Upper lobe of left lung (tissue), 6 donors: ENCODE measurements around the gene MAPK8IP3. TPM values are rescaled to one million over a fixed set of nuclear protein-coding genes. Genes with fewer than 3 reads are reported as not detected.

Experiments used
- ATAC-seq, 2 donors: fragments of 200-7000 bp; cut with Tn5 transposase; one replicate each; pipeline ENCODE4 v1.9.1; 2022; ENCODE audit warnings: mild to moderate bottlenecking in 2 of 2, moderate library complexity in 2 of 2; ENCODE audit not compliant: low FRiP score in 2 of 2
- DNase-seq, 2 donors: peaks; one replicate each; pipeline ENCODE4 v3.0.0-alpha.2; 2019 to 2020
- H3K27ac ChIP-seq, 4 donors: fragments of 200-600 bp; sonication (generic); one replicate each; pipeline ENCODE4 v1.5.1; 2016 to 2019
- H3K27me3 ChIP-seq, 4 donors: fragments of 200-600 bp; sonication (generic); one replicate each; pipeline ENCODE4 v1.5.1; 2017 to 2019
- H3K36me3 ChIP-seq, 4 donors: fragments of 200-600 bp; sonication (generic); one replicate each; pipeline ENCODE4 v1.5.1; 2016 to 2019
- H3K4me1 ChIP-seq, 4 donors: fragments of 200-600 bp; sonication (generic); one replicate each; pipeline ENCODE4 v1.5.1; 2018 to 2019
- H3K4me3 ChIP-seq, 4 donors: fragments of 200-600 bp; sonication (generic); one replicate each; pipeline ENCODE4 v1.5.1; 2017 to 2019; ENCODE audit warnings: mild to moderate bottlenecking in 2 of 4, moderate library complexity in 1 of 4
- H3K9me3 ChIP-seq, 4 donors: fragments of 200-600 bp; sonication (generic); one replicate each; pipeline ENCODE4 v1.5.1; 2018 to 2019
- EP300 ChIP-seq, 4 donors: sonication (generic); formaldehyde crosslinking; IDR thresholded peaks; one replicate each; pipeline ENCODE4 v1.5.1; 2017; ENCODE audit warnings: antibody characterized with exemption in 4 of 4, control low read depth in 2 of 4
- POLR2A ChIP-seq, 4 donors: fragments of 450-650 bp; IDR thresholded peaks; one replicate each; pipeline ENCODE4 v1.5.1; 2016 to 2017; ENCODE audit warnings: antibody characterized with exemption in 4 of 4, mild to moderate bottlenecking in 2 of 4
- POLR2AphosphoS5 ChIP-seq, 2 donors: sonication (generic); formaldehyde crosslinking; IDR thresholded peaks; one replicate each; pipeline ENCODE4 v1.5.1; 2017; ENCODE audit warnings: antibody characterized with exemption in 2 of 2
- WGBS, 2 donors: methylation state at CpG; one replicate each; pipeline ENCODE4 v1.1.5; 2017 to 2018; 5-methylcytosine and 5-hydroxymethylcytosine counted together
- total RNA-seq, 6 donors: library from RNA; depleted of rRNA in 4 of 6; stranded (reverse); fragments of >200 nt in 4 of 6; gene quantifications; one replicate each; pipeline versions ENCODE4 v1.1.0 to v1.2.1, GENCODE V29; 2016 to 2021
- TF ChIP-seq, protein P1 (sequence below), 6 experiments: fragments of 450-650 bp in 4 of 6; fragments of 200-600 bp in 2 of 6; sonication (generic) in 2 of 6; IDR thresholded peaks; one replicate each; pipeline ENCODE4 v1.5.1; 2016 to 2019; ENCODE audit warnings: antibody characterized with exemption in 6 of 6
- donor health status: DM: no; HTN: no; CAD: no; lungs with moderate emphysema.
- donor health status: DM: no; HTN: yes; CAD: no; lungs with severe emphysema.

MAPK8IP3 gene
- total RNA-seq, 6 donors from 2014 or later = 46.4 to 505 (median 71.9) TPM

GRCh38 chr16:1787322-1788094 lies 81.5 kb downstream of the MAPK8IP3 start:
- no peaks in the 10 kb centered on the region for H3K9me3 ChIP-seq
- 97 to 98% methylated on average over 11 to 41 of the region's 44 CpGs for WGBS, 2 donors
- DNase-seq (peak in 1 of 2 donors; percentile 72), ATAC-seq (no peak)
- peaks cover 3 to 71% (median 43%) of the 10 kb centered on the region in 4 donors for H3K36me3 ChIP-seq
- no peak overlapping the region for H3K4me3 ChIP-seq
- no peak for TF ChIP-seq POLR2A (IDR thresholded peaks at IDR 0.05)
- no peak for TF ChIP-seq EP300 (IDR thresholded peaks at IDR 0.05)
- TF ChIP-seq, protein P1, sequence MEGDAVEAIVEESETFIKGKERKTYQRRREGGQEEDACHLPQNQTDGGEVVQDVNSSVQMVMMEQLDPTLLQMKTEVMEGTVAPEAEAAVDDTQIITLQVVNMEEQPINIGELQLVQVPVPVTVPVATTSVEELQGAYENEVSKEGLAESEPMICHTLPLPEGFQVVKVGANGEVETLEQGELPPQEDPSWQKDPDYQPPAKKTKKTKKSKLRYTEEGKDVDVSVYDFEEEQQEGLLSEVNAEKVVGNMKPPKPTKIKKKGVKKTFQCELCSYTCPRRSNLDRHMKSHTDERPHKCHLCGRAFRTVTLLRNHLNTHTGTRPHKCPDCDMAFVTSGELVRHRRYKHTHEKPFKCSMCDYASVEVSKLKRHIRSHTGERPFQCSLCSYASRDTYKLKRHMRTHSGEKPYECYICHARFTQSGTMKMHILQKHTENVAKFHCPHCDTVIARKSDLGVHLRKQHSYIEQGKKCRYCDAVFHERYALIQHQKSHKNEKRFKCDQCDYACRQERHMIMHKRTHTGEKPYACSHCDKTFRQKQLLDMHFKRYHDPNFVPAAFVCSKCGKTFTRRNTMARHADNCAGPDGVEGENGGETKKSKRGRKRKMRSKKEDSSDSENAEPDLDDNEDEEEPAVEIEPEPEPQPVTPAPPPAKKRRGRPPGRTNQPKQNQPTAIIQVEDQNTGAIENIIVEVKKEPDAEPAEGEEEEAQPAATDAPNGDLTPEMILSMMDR (IDR thresholded peaks at IDR 0.05) = no peak
- no peak for TF ChIP-seq POLR2AphosphoS5 (IDR thresholded peaks at IDR 0.05)
- peaks cover 11 to 27% (median 11%) of the 10 kb centered on the region in 4 donors for H3K4me1 ChIP-seq
- no peaks in the 10 kb centered on the region for H3K27me3 ChIP-seq
- H3K27ac ChIP-seq = no peak overlapping the region

DNA sequence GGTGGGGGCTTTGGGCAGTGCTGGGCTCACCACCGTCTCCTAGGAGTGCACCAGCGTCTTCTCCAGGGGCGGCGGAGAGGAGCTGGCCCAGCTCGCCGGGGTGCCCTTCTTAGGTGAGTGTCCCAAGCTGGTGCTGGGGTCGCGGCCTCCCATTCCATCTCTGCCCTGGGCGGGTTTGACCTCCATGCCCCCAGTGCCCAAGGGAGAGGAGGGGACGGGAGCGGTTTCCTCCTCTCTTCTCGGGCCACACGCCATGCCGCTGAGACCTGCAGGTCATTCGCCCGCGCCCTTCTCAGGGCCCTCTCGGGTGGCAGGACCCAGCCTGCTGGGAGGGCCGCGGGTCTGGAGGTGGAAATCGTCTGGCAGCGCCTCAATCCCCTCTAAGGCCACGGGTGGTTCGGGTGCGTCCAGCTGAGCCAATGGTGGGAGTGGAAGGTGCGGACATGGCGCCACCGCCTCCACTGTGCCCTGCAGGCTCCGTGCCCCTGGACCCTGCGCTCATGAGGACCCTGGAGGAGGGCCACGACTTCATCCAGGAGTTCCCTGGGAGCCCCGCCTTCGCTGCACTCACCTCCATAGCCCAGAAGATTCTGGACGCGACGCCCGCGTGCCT lies 82.2 kb downstream of the MAPK8IP3 start:
- ATAC-seq (no peak), DNase-seq (peak in 1 of 2 donors; percentile 79)
- no peaks in the 10 kb centered on the region for H3K27me3 ChIP-seq
- 90 to 93% methylated on average over 30 to 34 of the region's 38 CpGs for WGBS, 2 donors
- TF ChIP-seq POLR2A (IDR thresholded peaks at IDR 0.05) (no peak), EP300 (IDR thresholded peaks at IDR 0.05) (no peak), POLR2AphosphoS5 (IDR thresholded peaks at IDR 0.05) (no peak)
- TF ChIP-seq, protein P1 (IDR thresholded peaks at IDR 0.05) = no peak
- H3K4me3 ChIP-seq = no peak overlapping the region
- H3K36me3 ChIP-seq = peaks cover 3 to 71% (median 43%) of the 10 kb centered on the region in 4 donors
- H3K9me3 ChIP-seq = no peaks in the 10 kb centered on the region
- H3K27ac ChIP-seq = no peak overlapping the region
- H3K4me1 ChIP-seq = peaks cover 11 to 29% (median 11%) of the 10 kb centered on the region in 4 donors

DNA sequence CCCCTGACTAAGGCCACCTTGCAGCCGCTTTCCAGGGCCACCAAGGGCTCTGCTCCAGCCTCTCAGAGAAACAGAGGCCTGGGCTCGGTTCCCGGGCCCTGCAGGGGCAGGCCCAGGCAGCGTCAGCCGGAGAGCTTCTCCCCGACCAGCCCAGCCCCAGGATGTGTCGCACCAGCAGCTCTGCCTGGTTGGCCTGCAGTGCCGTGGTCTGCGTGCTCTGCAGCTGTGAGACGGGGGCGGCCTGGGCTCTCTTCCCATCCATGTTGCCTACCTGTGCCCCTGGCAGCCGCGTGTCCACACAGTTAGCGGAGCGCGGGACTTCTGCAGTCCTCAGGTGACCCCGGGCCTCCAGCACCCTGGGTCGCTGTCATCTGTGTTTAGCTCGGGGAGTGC lies 82.7 kb downstream of the MAPK8IP3 start:
- H3K27ac ChIP-seq = no peak overlapping the region
- peak; percentile 20 to 73 for DNase-seq
- H3K36me3 ChIP-seq = peaks cover 3 to 71% (median 43%) of the 10 kb centered on the region in 4 donors
- H3K4me1 ChIP-seq = peaks cover 8 to 29% (median 10%) of the 10 kb centered on the region in 4 donors
- no peak for TF ChIP-seq POLR2A (IDR thresholded peaks at IDR 0.05)
- no peaks in the 10 kb centered on the region for H3K27me3 ChIP-seq
- no peaks in the 10 kb centered on the region for H3K9me3 ChIP-seq
- WGBS, 2 donors = 68 to 79% methylated on average over 6 to 19 of the region's 19 CpGs
- no peak overlapping the region for H3K4me3 ChIP-seq
- no peak for ATAC-seq

- WGBS, 2 donors = 84 to 97% methylated on average over 5 to 22 of the region's 25 CpGs
- ATAC-seq (no peak), DNase-seq (peak in 1 of 2 donors; percentile 79)
- TF ChIP-seq EP300 (IDR thresholded peaks at IDR 0.05) = no peak
- Histone ChIP-seq H3K4me1 (peaks cover 3 to 29% (median 7%) of the 10 kb centered on the region in 4 donors), H3K4me3 (no peak overlapping the region), H3K27ac (no peak overlapping the region), H3K9me3 (no peaks in the 10 kb centered on the region), H3K36me3 (peaks cover 3 to 71% (median 43%) of the 10 kb centered on the region in 4 donors), H3K27me3 (no peaks in the 10 kb centered on the region)
These were observed 83.6 kb downstream of the MAPK8IP3 start for GRCh38 chr16:1789643-1790045.

DNA sequence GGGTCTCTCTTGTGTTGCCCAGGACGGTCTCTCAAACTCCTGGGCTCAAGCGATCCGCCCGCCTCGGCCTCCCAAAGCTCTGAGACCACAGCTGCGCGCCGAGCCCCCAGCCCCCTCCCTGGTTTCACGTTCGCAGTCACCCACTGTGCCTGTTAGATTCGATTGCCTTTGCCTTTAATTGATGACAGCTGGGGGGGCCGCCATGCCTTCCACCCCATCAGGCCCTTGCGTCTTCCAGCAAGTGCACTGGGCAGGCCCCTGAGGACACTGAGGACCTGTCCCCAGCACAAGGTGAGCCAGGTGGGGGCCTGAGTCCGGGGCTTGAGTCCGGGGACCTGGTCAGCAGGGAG lies 84.2 kb downstream of the MAPK8IP3 start:
- no peak overlapping the region for H3K4me3 ChIP-seq
- H3K9me3 ChIP-seq = no peaks in the 10 kb centered on the region
- H3K36me3 ChIP-seq = peaks cover 3 to 70% (median 43%) of the 10 kb centered on the region in 4 donors
- ATAC-seq (no peak), DNase-seq (peak in 1 of 2 donors; percentile 68)
- WGBS, 2 donors = 94 to 99% methylated on average over 11 to 15 of the region's 15 CpGs
- H3K27ac ChIP-seq = no peak overlapping the region
- no peaks in the 10 kb centered on the region for H3K27me3 ChIP-seq
- peaks cover 3 to 29% (median 7%) of the 10 kb centered on the region in 4 donors for H3K4me1 ChIP-seq
- TF ChIP-seq POLR2AphosphoS5 (IDR thresholded peaks at IDR 0.05) = no peak
- no peak for TF ChIP-seq POLR2A (IDR thresholded peaks at IDR 0.05)
- TF ChIP-seq, protein P1 (IDR thresholded peaks at IDR 0.05) = no peak
- TF ChIP-seq EP300 (IDR thresholded peaks at IDR 0.05) = no peak
